HG03558 (cell line): ENCODE data around the gene WDFY4.
A peak's percentile ranks its signal among the peaks of the same experiment; 100 is the strongest.

ENCODE experiments used
- ATAC-seq: cut with Tn5 transposase; IDR thresholded peaks from one replicate; pipeline ENCODE4 v1.9.1; 2021; ENCODE audit warnings: moderate number of reproducible peaks; ENCODE audit not compliant: unreplicated experiment; ENCODE audit errors: extremely low read depth

The WDFY4 gene

GRCh38 chr10:48653944-48654698 is 30.6 kb upstream of the WDFY4 start:
- no peak for ATAC-seq

DNA sequence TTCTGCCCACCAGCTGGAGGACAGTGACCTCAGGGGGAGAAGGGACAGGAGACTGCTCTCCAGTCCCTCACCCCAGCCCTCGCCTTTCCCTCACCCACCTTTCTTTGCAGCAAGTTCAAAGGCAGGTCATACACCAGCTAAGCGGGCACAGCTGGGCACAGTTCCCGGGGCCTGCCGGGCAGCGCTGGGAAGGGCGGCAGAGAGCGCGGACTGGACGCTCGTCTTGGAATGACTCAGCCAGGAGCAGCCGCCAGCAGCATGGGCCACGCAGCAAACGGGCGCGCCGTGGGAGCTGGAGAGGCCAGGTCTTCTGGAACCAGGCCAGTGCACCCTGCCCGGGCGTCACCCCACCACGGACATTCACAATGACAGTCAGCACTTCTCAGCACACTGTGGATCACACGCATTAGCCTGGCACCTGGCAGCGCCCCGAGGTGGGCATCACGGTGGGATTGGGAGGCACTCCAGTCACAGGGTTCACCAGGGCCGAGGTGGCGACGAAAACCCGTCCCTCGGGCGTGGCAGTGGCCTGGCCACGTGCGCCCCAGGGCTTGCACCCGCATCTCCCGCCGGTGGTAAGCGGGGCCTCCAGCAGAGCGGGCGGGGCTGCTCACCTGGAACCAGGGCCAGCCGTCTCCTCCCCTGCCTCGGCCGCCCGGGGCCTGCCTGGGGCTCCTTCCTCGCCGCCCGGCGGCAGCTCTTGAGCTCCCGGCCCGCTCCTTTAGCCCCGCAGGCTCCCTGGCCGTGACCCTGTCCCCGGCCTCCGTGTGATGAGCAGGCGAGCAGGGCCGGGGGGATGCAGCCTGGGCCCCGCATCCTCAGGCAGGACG is 29.0 kb upstream of the WDFY4 start:
- ATAC-seq, result no peak

GRCh38 chr10:48656241-48656913 is 28.3 kb upstream of the WDFY4 start:
- ATAC-seq, result peak; percentile 74

GRCh38 chr10:48656914-48657305 is 27.8 kb upstream of the WDFY4 start:
- no peak for ATAC-seq

DNA sequence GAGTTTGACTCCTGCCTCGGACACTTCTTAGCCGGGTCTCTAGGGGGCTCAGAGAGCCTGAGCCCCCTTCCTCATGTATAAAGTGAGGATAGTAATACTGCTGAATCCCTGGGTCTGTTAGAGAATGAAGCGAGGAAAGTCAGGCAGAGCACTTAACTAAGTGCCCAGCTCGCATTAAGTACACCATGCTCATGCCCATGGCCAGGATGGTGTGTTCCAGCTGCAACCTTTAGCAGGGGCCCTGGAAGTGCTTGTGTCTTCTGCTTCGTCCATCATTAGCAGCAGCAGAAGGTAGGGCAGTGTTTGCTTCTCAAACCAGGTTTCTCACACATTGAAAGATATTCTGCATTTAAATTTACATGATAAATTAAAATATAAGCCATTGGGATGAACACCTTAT is 27.3 kb upstream of the WDFY4 start:
- no peak for ATAC-seq

- no peak for ATAC-seq
Measured at GRCh38 chr10:48658243-48658974, 26.3 kb upstream of the WDFY4 start.

GRCh38 chr10:48658975-48659269 is 25.8 kb upstream of the WDFY4 start:
- ATAC-seq, result no peak

GRCh38 chr10:48659790-48660189 is 24.9 kb upstream of the WDFY4 start:
- ATAC-seq, result no peak

GRCh38 chr10:48661441-48661840 is 23.2 kb upstream of the WDFY4 start:
- ATAC-seq, result no peak

GRCh38 chr10:48667960-48668590 is 16.6 kb upstream of the WDFY4 start:
- ATAC-seq, result no peak

- peak; percentile 35 for ATAC-seq
Measured at GRCh38 chr10:48670978-48671913, 13.4 kb upstream of the WDFY4 start.

DNA sequence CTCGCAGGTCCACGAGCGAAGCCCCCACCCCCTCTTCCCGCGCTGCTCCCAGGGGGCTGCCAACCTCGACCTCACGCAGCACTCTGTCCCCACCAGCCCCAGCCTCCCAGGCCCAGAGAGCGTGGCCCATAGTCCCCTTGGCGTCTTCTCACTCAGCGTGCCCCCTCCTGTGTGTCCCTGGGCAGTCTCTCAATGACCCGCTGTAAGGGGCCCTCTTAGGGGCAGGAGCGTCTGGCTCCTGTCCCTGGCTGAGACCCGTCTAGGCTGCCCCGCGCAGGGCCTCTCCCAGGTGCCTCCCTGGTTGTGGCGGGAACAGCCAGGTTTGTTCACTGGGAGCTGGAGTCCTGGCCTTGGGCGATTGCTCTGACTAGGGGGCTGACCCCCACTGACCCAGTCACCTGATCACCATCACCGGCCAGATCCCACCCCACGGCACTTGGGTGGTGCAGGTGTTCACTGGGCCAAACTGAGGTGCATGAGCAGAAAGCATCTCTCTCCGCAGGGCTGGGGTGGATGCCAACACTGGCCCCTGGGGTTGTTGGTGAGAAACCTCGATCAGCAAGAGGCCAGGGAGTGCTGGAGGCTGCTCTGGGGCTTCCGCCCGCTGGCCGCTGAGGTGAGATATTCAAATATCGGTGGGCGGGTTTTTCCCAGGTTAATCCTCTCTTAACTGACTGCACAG is 12.6 kb upstream of the WDFY4 start:
- ATAC-seq, result no peak

DNA sequence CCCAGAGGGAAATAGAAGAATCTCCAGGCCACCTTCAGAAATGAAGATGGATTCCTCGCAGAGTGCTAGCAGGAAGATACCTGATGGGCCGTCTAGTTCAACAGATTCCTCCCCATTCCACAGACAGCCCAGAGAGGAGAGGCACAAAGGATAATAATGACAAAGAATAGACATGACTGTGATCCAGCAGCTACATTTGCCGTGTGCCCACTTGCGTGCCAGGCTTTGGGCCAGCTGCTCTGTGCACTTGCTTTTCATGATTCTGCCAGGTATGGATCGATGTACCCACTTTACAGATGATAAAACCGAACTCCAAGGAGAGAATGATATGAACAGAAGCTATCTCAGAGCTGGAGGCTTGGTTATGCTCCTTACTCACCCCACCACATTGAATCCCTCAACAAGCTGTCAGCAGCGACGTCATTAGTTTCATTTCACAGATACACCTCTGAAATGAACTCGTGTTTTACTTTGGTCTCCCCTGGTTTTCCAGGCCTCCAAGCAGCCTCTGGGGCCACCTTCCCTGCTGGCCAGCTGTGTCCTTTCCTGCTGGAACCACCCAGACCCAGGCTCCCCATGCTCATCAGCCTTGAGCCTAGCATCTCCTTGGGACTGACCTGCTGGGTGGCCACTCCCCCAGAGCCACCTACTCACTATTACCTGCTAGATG is 11.9 kb upstream of the WDFY4 start:
- ATAC-seq, result no peak

GRCh38 chr10:48677625-48678024 is 7.0 kb upstream of the WDFY4 start:
- no peak for ATAC-seq

- ATAC-seq, result no peak
Measured at GRCh38 chr10:48678041-48678440, 6.6 kb upstream of the WDFY4 start.

- ATAC-seq, result no peak
Measured at GRCh38 chr10:48681740-48682139, 2.9 kb upstream of the WDFY4 start.

GRCh38 chr10:48682265-48682664 is 2.4 kb upstream of the WDFY4 start:
- ATAC-seq, result no peak

- no peak for ATAC-seq
Measured at GRCh38 chr10:48683424-48683823, 1.2 kb upstream of the WDFY4 start.
